Right cardiac atrium (tissue), 5 donors: Measurements from ENCODE around the gene SAMD11. TPM values are rescaled to one million over a fixed set of nuclear protein-coding genes. Genes with fewer than 3 reads are reported as not detected.

ENCODE experiments used
- ATAC-seq, 2 donors: fragments of 200-7000 bp; cut with Tn5 transposase; one replicate each; pipeline versions ENCODE4 v1.8.0 to v1.9.1; 2020; ENCODE audit warnings: moderate library complexity in 2 of 2, mild to moderate bottlenecking in 1 of 2
- DNase-seq, 3 donors: peaks; one replicate each; pipeline ENCODE4 v3.0.0-alpha.2; 2020
- H3K27ac ChIP-seq: one replicate; pipeline ENCODE4 v1.5.1; 2013; ENCODE audit warnings: mild to moderate bottlenecking, low read length, control low read depth, moderate library complexity
- H3K27me3 ChIP-seq: one replicate; pipeline ENCODE4 v1.6.1; 2013; ENCODE audit not compliant: control insufficient read depth, insufficient read depth
- H3K4me1 ChIP-seq: one replicate; pipeline ENCODE4 v1.6.1; 2013; ENCODE audit warnings: low read length; ENCODE audit not compliant: control insufficient read depth, insufficient read depth
- H3K4me3 ChIP-seq: one replicate; pipeline ENCODE4 v1.5.1; 2013; ENCODE audit warnings: low read length, control low read depth
- H3K9me3 ChIP-seq: one replicate; pipeline ENCODE4 v1.6.1; 2013; ENCODE audit warnings: low read length; ENCODE audit not compliant: control insufficient read depth
- WGBS: extraction: QIAGEN DNeasy Blood & Tissue Kit; methylation state at CpG from one replicate; pipeline ENCODE4 v1.1.7; 2013; 5-methylcytosine and 5-hydroxymethylcytosine counted together
- intact Hi-C, 4 donors: fragments of 100-400 bp; cut with DNase I; formaldehyde crosslinking; loops; one replicate each; pipeline versions ENCODE4 v1.11.0 to v1.14.0; 2022 to 2023
- polyA plus RNA-seq: library from polyadenylated mRNA; stranded (reverse); fragments of 200-250 nt; gene quantifications from one replicate; pipeline ENCODE4 v1.2.3, GENCODE V29; 2013
- total RNA-seq, 4 donors: library from RNA; stranded (reverse); fragmentation: NEBNext Ultra II Directional; extraction: Animal tissue kit (Norgen Biotek cat#: 25700); gene quantifications; one replicate each; pipeline ENCODE4 v1.2.1, GENCODE V29; 2021
- donor health status: healthy with polysubstance abuse.
- donor health status: DM: no; HTN: yes; CAD: no.
- donor health status: DM: no; HTN: no; CAD: no.
- donor health status: DM: no; HTN: yes; CAD: no; lungs with severe emphysema.
- donor health status: DM: yes; HTN: yes; CAD: no.

SAMD11 gene
- total and polyA plus RNA-seq, 5 donors = 6.9 to 27.2 (median 10.9) TPM

DNA sequence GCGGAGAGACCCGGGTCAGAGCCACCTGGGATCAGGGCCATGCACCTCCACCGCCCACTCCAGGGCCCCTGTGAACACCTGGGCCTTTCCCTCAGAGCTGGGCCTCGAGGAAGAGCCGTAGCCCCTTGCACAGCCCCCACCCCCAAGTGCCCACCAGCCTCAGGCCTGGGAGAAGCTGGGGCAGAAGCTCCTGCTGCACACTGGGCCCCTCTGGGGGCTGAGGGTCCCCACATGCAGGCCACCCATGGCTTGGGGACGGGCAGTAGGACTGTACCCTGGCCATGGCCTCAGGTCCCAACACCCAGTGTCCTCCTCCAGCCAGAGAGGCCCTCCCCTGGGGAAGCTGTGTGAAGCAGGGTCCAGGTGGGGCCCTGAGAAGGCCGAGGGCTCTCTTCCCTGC, 28.9 kb downstream of the SAMD11 start:
- H3K27me3 ChIP-seq = no peaks in the 10 kb centered on the region
- no peak for ATAC-seq
- DNase-seq = no peak
- no peak overlapping the region for H3K27ac ChIP-seq
- H3K4me3 ChIP-seq = no peak overlapping the region
- 86% methylated on average over 7 of the region's 7 CpGs for WGBS
- H3K4me1 ChIP-seq = no peaks in the 10 kb centered on the region
- H3K9me3 ChIP-seq = no peaks in the 10 kb centered on the region
- intact Hi-C loops = loop anchor here in 1 of 4 donors (10.0 kb wide), 1 partner anchor 48 kb away; no protein-coding TSS in a partner anchor

DNA sequence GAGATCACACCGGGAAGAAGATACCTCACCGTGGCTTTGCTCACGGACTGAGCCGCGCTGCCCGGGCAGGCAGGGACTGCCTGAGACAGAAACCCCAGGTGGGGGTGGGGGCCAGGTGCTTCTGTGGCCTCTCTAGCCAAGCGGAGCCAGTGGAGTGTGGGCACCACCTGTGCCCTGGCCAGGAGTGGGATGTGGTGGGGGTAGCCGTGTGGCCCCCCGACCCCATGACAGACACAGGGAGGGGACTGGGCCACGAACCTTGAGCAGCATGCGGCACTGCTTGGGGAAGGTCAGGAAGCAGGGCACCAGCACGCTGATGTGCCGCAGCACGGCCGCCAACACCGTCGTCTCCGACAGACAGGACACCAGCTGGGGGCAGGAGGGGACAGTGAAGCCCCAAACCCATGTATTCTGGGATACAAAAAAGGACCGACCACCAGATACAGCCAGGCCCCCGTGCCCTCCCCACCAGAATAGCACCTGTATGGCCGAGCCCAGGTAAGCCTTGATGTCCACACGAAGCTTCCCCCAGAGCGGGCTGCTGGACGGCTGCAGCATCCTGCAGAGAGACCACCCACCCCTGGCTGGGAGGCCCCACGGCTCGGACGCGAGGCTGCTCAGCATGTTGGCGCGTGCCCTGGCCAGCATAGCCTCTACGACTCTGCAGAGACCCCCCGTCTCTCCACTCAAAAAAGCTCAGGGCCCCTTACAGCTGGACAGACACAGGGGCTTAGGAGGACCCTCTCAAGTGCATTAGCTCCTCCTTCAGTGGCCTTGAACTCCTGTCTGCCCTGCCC, 30.0 kb downstream of the SAMD11 start:
- Histone ChIP-seq H3K27me3 (no peaks in the 10 kb centered on the region), H3K4me1 (no peaks in the 10 kb centered on the region), H3K4me3 (no peak overlapping the region), H3K9me3 (no peaks in the 10 kb centered on the region), H3K27ac (no peak overlapping the region)
- no peak for DNase-seq
- WGBS = 88% methylated on average over 32 of the region's 32 CpGs
- no peak for ATAC-seq
- intact Hi-C loops = loop anchor here in 1 of 4 donors (10.0 kb wide), 1 partner anchor 49 kb away; no protein-coding TSS in a partner anchor

DNA sequence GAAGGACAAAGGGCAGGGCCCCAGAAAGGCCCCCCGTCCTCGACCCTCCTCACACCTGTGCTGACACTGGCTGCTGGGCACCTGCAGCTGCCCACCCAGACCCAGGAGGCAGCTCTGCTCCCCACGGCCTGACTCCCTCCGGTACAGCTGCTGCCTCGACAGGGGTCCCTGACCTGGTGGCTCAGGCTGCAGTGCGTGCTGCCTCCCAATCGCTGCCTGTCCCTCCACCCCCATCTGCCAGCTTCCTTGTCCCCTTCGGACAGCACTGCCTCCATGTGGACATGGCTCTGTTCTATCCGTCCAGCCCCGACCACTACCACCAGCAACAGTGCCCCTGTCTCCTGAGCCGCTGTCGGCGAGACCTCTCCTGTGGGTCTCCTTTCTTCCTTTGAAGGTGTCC, 31.2 kb downstream of the SAMD11 start:
- Histone ChIP-seq H3K9me3 (no peaks in the 10 kb centered on the region), H3K27ac (no peak overlapping the region), H3K4me3 (no peak overlapping the region), H3K27me3 (no peaks in the 10 kb centered on the region), H3K4me1 (no peaks in the 10 kb centered on the region)
- ATAC-seq (no peak), DNase-seq (no peak)
- 83% methylated on average over 13 of the region's 13 CpGs for WGBS
- intact Hi-C loops = loop anchor here in 1 of 4 donors (10.0 kb wide), 1 partner anchor 50 kb away; no protein-coding TSS in a partner anchor

- Histone ChIP-seq H3K4me1 (no peaks in the 10 kb centered on the region), H3K27me3 (no peaks in the 10 kb centered on the region), H3K9me3 (no peaks in the 10 kb centered on the region), H3K27ac (no peak overlapping the region), H3K4me3 (no peak overlapping the region)
- WGBS = 71% methylated on average over 6 of the region's 6 CpGs
- DNase-seq (no peak), ATAC-seq (no peak)
- intact Hi-C loops = loop anchor here in 1 of 4 donors (10.0 kb wide), 1 partner anchor 51 kb away; no protein-coding TSS in a partner anchor
Measured at GRCh38 chr1:955474-955873, 31.8 kb downstream of the SAMD11 start.

DNA sequence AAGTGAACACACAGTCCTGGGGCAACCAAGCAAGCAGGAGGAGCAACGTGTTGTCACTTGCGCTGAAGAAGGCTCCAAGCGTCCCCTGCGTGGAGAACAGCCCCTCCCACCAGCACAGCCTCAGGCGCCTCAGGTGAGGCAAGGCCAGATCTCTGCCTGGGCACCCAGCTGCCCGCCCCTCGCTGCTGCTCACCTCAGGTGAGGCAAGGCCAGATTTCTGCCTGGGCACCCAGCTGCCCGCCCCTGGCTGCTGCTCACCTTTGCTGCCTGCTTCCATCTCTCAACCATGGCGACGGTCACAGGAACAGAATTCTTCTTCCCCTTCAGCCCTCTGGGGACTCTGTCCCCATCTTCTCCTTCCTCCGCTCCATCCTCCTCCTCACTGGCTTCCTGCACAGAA, 32.9 kb downstream of the SAMD11 start:
- ATAC-seq (no peak), DNase-seq (no peak)
- H3K27ac ChIP-seq = no peak overlapping the region
- 91% methylated on average over 11 of the region's 11 CpGs for WGBS
- no peaks in the 10 kb centered on the region for H3K27me3 ChIP-seq
- no peaks in the 10 kb centered on the region for H3K4me1 ChIP-seq
- intact Hi-C loops = loop anchor here in 1 of 4 donors (10.0 kb wide), 1 partner anchor 52 kb away; no protein-coding TSS in a partner anchor
- no peaks in the 10 kb centered on the region for H3K9me3 ChIP-seq
- no peak overlapping the region for H3K4me3 ChIP-seq

GRCh38 chr1:958823-959730, 35.4 kb downstream of the SAMD11 start, which contains the start of gene NOC2L:
Gene NOC2L (minus strand): TSS chr1:959256. CDS start chr1:959240, 16 bp downstream.
- ATAC-seq (peak; percentile 91 to 92), DNase-seq (peak; percentile 93 to 98 (median 97))
- Histone ChIP-seq H3K4me3 (peak within 1 kb of the TSS; percentile 92), H3K27ac (no peak within 1 kb of the TSS), H3K27me3 (no peaks in the 10 kb centered on the region), H3K9me3 (no peaks in the 10 kb centered on the region), H3K4me1 (no peaks in the 10 kb centered on the region)
- 7% methylated on average over 101 of the region's 101 CpGs for WGBS
- intact Hi-C loops = loop anchor here in 1 of 4 donors (10.0 kb wide), 1 partner anchor 54 kb away; no protein-coding TSS in a partner anchor

GRCh38 chr1:959731-960362, 36.1 kb downstream of the SAMD11 start:
- no peaks in the 10 kb centered on the region for H3K27me3 ChIP-seq
- H3K4me1 ChIP-seq = no peaks in the 10 kb centered on the region
- intact Hi-C loops = loop anchor here in 1 of 4 donors (10.0 kb wide), 1 partner anchor 55 kb away; no protein-coding TSS in a partner anchor
- ATAC-seq (peak in 1 of 2 donors; percentile 8), DNase-seq (no peak)
- 28% methylated on average over 57 of the region's 57 CpGs for WGBS
- H3K27ac ChIP-seq = no peak overlapping the region
- peak overlapping the region; percentile 92 for H3K4me3 ChIP-seq
- no peaks in the 10 kb centered on the region for H3K9me3 ChIP-seq

DNA sequence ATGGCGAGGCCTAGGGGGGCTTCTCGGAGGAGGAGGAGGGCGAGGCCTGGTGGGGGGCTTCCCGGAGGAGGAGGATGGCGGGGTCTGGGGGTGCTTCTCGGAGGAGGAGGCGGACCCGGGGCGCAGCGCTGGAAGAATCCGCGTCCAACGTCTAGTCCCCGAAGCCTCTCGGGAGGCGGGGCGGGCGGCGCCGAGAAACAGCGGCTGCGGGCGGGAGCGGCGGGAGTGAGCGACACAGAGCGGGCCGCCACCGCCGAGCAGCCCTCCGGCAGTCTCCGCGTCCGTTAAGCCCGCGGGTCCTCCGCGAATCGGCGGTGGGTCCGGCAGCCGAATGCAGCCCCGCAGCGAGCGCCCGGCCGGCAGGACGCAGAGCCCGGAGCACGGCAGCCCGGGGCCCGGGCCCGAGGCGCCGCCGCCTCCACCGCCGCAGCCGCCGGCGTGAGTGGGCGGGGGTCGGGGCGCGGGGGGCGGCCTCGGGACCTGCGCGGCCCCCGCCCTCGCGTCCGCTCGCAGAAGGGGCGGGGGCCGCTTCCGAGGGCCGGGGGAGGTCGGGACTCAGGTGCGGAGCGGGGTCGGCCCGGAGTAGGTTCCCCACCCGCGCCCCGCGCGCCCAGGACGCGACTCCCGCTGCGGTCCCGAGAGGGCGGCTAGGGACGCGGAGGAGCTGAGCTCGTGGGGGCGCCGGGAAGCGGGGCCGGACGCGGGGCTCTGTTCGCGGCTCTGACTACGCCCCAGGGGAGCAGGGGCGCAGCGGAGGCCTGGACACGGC, 36.8 kb downstream of the SAMD11 start, which contains the start of gene KLHL17:
KLHL17 (plus strand) TSS at position 222 of the 769 bp plus-strand sequence; CDS start at position 332, 110 bp downstream.
- Histone ChIP-seq H3K27ac (no peak within 1 kb of the TSS), H3K9me3 (no peaks in the 10 kb centered on the region), H3K4me1 (no peaks in the 10 kb centered on the region), H3K27me3 (no peaks in the 10 kb centered on the region), H3K4me3 (peak within 1 kb of the TSS; percentile 92)
- DNase-seq (peak; percentile 82 to 92 (median 91)), ATAC-seq (peak; percentile 50 to 51)
- WGBS = under 1% methylated on average over 101 of the region's 109 CpGs
- intact Hi-C loops = no loop called here

DNA sequence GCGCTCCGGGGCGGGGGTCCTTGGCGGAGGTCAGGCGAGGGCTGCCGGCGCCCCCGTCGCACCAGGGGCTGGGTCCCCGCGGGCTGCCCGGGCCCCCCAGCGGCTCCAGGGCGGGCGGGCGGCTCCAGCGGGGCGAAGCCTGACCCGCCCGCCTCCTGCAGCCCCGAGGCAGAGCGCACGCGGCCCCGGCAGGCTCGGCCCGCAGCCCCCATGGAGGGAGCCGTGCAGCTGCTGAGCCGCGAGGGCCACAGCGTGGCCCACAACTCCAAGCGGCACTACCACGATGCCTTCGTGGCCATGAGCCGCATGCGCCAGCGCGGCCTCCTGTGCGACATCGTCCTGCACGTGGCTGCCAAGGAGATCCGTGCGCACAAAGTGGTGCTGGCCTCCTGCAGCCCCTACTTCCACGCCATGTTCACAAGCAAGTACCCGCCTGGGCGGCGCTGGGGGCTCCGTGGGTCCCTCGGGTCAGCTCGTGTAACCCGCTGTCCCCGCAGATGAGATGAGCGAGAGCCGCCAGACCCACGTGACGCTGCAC, 37.5 kb downstream of the SAMD11 start:
- intact Hi-C loops = no loop called here
- no peaks in the 10 kb centered on the region for H3K4me1 ChIP-seq
- no peak for ATAC-seq

More for the DNA sequence above, 37.5 kb downstream of the SAMD11 start:
- no peaks in the 10 kb centered on the region for H3K9me3 ChIP-seq
- no peak overlapping the region for H3K27ac ChIP-seq
- H3K4me3 ChIP-seq = peak overlapping the region; percentile 92
- H3K27me3 ChIP-seq = no peaks in the 10 kb centered on the region
- WGBS = 37% methylated on average over 56 of the region's 56 CpGs
- DNase-seq = peak in 1 of 3 donors; percentile 63
